GM19193 (cell line): ENCODE data around the gene GLT8D1.

ENCODE experiments used
- POLR2A ChIP-seq: IDR thresholded peaks from 4 replicates; pipeline ENCODE4 v1.6.1; 2011; ENCODE audit not compliant: insufficient read depth, insufficient read length; ENCODE audit errors: extremely low read depth

GLT8D1 gene

GRCh38 chr3:52715714-52716305 is 10.2 kb upstream of the GLT8D1 start:
- TF ChIP-seq POLR2A: no peak

GRCh38 chr3:52714335-52715302 is 9.0 kb upstream of the GLT8D1 start:
- TF ChIP-seq POLR2A: no peak

GRCh38 chr3:52712291-52713212 is 7.0 kb upstream of the GLT8D1 start:
- TF ChIP-seq POLR2A: no peak

GRCh38 chr3:52710512-52710911 is 4.9 kb upstream of the GLT8D1 start:
- no peak for TF ChIP-seq POLR2A

GRCh38 chr3:52707585-52707984 is 2.0 kb upstream of the GLT8D1 start:
- no peak for TF ChIP-seq POLR2A

- TF ChIP-seq POLR2A: no peak
These were observed 228 bp downstream of the GLT8D1 start for GRCh38 chr3:52705438-52705687.

GRCh38 chr3:52704611-52705437 is 767 bp downstream of the GLT8D1 start:
- TF ChIP-seq POLR2A: no peak

GRCh38 chr3:52703341-52703740 is 2.2 kb downstream of the GLT8D1 start:
- no peak for TF ChIP-seq POLR2A

- no peak for TF ChIP-seq POLR2A
These were observed 8.0 kb downstream of the GLT8D1 start for GRCh38 chr3:52697632-52697965.

- TF ChIP-seq POLR2A: no peak
These were observed 8.6 kb downstream of the GLT8D1 start for GRCh38 chr3:52696830-52697631.

GRCh38 chr3:52695798-52696671 is 9.6 kb downstream of the GLT8D1 start:
- TF ChIP-seq POLR2A: no peak

- no peak for TF ChIP-seq POLR2A
These were observed 10.9 kb downstream of the GLT8D1 start for GRCh38 chr3:52694528-52695189.
